Measurements from ENCODE around the gene AAR2. TPM values are rescaled to one million over a fixed set of nuclear protein-coding genes. Genes with fewer than 3 reads are reported as not detected.

Gene AAR2
- total RNA-seq, 2 experiments from 2014 or later, result 15.5 to 17.3 TPM

GRCh38 chr20:36301359-36302119, 65.3 kb downstream of the AAR2 start:
- Mint-ChIP-seq H3K27ac (no peak overlapping the region), H3K4me1 (ENCODE audit: low read depth) (peaks cover 2% of the 10 kb centered on the region), H3K27me3 (ENCODE audit: low read depth) (peaks cover 56% of the 10 kb centered on the region), H3K36me3 (ENCODE audit: low read depth) (no peaks in the 10 kb centered on the region), H3K4me3 (no peak overlapping the region), H3K9me3 (no peaks in the 10 kb centered on the region)
- CTCF ChIA-PET, result interaction anchor here (1.5 kb wide), 1 partner anchor 138 kb away, joined by 5 read pairs; no protein-coding TSS in a partner anchor
- no peak for DNase-seq
- intact Hi-C loops (cut with micrococcal nuclease), result no loop called here

DNA sequence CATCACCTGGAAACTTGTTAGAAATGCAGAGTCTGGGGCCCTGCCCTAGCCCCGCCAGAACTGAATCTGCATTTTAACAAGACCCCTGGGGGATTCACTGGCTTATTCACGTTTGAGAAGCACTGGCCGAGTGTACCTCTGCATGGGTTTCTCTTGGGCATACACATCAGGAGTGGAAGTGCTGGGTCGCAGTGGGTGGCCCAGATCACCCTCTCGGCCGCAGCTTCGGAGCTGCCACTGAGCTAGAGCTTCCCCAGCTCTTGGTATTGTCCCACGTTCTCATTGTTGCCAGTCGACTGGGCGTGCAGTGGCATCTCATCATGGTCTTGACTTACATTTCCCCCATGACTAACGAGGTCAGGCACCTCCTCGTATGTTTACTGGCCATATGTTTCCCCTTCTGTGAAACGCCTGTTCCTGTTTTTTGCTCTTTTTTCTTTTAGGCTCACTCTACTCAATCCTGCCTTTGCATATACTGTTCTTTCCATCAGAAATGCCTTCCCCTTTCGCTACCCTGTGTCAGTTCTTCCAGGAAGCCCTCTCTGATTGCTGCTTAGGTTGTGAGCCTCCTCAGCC, 66.8 kb downstream of the AAR2 start:
- no peak for DNase-seq
- peaks cover 63% of the 10 kb centered on the region for H3K27me3 Mint-ChIP-seq (ENCODE audit: low read depth)
- CTCF ChIA-PET, result interaction anchor here (1.5 kb wide), 1 partner anchor 136 kb away, joined by 5 read pairs; no protein-coding TSS in a partner anchor
- intact Hi-C loops (cut with micrococcal nuclease), result no loop called here
- H3K36me3 Mint-ChIP-seq (ENCODE audit: low read depth), result no peaks in the 10 kb centered on the region
- H3K9me3 Mint-ChIP-seq, result no peaks in the 10 kb centered on the region
- no peak overlapping the region for H3K4me3 Mint-ChIP-seq
- no peak overlapping the region for H3K27ac Mint-ChIP-seq
- peaks cover 2% of the 10 kb centered on the region for H3K4me1 Mint-ChIP-seq (ENCODE audit: low read depth)

DNA sequence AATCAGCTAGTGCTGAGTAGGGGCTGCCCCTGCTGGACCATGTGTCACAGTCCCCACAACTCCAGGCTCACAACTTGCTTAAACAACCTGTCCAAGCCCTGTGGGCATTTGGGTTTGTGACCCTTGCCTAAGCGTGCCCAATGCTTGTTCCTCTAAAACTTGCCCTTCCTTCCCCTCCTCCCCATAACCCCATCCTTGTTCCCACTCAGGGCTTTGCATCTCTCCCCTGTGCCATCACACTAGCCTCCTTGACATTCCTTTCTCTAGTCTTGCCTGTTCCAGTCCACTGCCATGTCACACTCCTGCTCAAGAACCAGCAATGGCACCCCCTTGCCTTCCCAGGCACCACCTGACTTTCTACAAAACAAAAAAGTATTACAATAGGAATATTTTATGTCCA, 67.6 kb downstream of the AAR2 start:
- H3K4me1 Mint-ChIP-seq (ENCODE audit: low read depth), result peaks cover 2% of the 10 kb centered on the region
- H3K27ac Mint-ChIP-seq, result no peak overlapping the region
- CTCF ChIA-PET, result no interaction called here

DNA sequence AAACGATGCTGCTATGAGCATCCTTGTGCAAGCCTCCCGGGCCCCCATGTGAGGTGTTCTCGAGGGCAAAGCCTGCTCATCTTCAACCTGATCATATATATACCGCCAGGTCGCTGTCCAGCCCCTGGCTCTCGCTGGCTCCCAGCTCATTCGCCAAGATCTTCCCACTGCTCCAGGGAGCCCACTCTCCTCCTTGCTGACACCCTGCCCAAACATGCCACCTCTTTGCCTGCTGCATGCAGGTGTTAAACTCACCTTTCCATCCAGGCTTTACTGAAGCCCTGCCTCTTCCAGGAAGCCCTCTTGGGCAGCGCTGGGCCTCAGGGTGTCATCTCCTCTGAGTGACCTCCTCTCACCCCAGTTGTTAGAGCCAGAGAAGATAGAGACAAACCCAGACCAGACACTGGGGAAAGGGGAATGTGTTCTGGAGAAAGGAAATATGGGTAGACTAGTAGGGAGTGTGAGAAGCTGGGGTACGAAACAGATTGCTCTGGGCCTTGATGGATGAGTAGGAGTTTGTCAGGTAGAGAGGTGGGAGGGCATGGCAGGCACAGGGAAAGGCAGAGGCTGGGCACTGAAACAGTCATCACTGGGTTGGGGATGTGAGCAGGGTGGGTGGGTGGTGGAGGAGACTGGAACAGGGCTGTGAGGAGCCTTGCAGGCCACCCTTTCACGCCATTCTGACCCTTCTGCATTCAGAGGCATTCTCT, 68.7 kb downstream of the AAR2 start:
- intact Hi-C loops (cut with micrococcal nuclease), result no loop called here
- DNase-seq, result no peak
- Mint-ChIP-seq H3K36me3 (ENCODE audit: low read depth) (no peaks in the 10 kb centered on the region), H3K27me3 (ENCODE audit: low read depth) (peaks cover 64% of the 10 kb centered on the region), H3K4me3 (peak overlapping the region; percentile 61), H3K4me1 (ENCODE audit: low read depth) (peaks cover 2% of the 10 kb centered on the region), H3K27ac (no peak overlapping the region), H3K9me3 (no peaks in the 10 kb centered on the region)
- CTCF ChIA-PET, result interaction anchor here (0.7 kb wide), 1 partner anchor 30 kb away, joined by 4 read pairs; no protein-coding TSS in a partner anchor

More for the DNA sequence above, 67.6 kb downstream of the AAR2 start:
- DNase-seq, result no peak
- no peak overlapping the region for H3K4me3 Mint-ChIP-seq
- H3K9me3 Mint-ChIP-seq, result no peaks in the 10 kb centered on the region
- intact Hi-C loops (cut with micrococcal nuclease), result no loop called here
- peaks cover 62% of the 10 kb centered on the region for H3K27me3 Mint-ChIP-seq (ENCODE audit: low read depth)
- H3K36me3 Mint-ChIP-seq (ENCODE audit: low read depth), result no peaks in the 10 kb centered on the region

GRCh38 chr20:36305602-36306551, 69.6 kb downstream of the AAR2 start, which contains the start of gene DLGAP4:
TSS of gene DLGAP4 (plus strand) at chr20:36306339. CDS start at chr20:36431718, 125,379 bp downstream.
- intact Hi-C loops (cut with micrococcal nuclease), result no loop called here
- DNase-seq, result peak; percentile 27
- no peak within 1 kb of the TSS for H3K27ac Mint-ChIP-seq
- no peaks in the 10 kb centered on the region for H3K36me3 Mint-ChIP-seq (ENCODE audit: low read depth)
- peaks cover 62% of the 10 kb centered on the region for H3K27me3 Mint-ChIP-seq (ENCODE audit: low read depth)
- peaks cover 2% of the 10 kb centered on the region for H3K4me1 Mint-ChIP-seq (ENCODE audit: low read depth)
- CTCF ChIA-PET, result interaction anchor here (0.7 kb wide), 1 partner anchor 31 kb away, joined by 4 read pairs; no protein-coding TSS in a partner anchor
- H3K4me3 Mint-ChIP-seq, result peak within 1 kb of the TSS; percentile 61
- H3K9me3 Mint-ChIP-seq, result no peaks in the 10 kb centered on the region

Other genes with a start within 250 kb of the AAR2 start
- 1 to 10 TPM in 1 of 2 experiments, under 1 TPM in 1; 0.57 to 1.1 TPM for gene EPB41L1, start 81.7 kb upstream of the AAR2 start, total RNA-seq
- gene DLGAP4, start 69.9 kb downstream of the AAR2 start, total RNA-seq, result 10 to 100 TPM in 1 of 2 experiments, 1 to 10 TPM in 1; 9.2 to 13.7 TPM